Measurements from ENCODE around the gene CELSR1.
"Not testable (repeated sequence)": the region's sequence is repeated elsewhere in the genome, so short reads cannot be mapped to it uniquely, and the experiment has no call there.

The CELSR1 gene

DNA sequence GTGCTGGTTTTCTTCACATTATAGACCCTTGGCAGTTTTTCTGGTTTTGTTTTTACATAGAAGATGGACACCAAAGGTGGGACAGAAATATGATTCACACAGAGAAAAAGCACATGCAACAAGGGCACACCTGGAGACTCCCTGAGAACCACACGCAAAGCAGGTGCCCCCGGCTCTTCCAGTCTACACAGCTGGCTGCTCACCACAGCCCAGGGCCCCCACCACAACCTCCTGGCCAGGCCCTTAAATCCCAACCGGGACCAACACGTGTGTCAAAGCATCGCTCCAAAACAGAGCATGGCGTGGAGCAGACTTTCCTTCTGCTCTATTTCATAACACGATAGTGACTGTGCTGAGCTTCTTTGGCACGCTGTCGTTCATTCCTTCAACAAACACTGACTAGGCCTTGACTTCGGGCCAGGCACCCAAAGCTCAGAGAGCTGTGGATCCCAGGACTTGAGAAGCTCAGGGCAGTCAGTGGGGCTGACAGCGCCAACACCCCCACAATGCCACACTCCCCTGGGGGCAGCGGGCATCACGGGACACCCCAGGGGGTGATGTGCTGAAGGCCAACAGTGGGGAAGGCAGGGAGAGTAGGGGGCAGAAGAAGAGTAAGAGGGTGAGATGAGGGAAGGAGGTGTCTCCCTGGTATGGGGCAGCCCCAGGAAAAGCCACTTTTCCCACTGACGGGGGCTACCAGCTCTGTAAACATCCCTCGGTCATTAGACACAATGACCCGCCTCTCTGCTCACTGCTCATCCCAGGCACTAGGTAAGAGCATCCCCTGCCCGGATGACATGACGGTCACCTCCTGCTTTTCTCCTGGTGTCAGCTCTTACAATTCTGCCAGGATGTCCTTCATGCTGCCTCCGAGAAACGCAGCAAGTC, 26.0 kb downstream of the CELSR1 start:
- DNase-seq (ENCODE audit: low spot score), result no peak

DNA sequence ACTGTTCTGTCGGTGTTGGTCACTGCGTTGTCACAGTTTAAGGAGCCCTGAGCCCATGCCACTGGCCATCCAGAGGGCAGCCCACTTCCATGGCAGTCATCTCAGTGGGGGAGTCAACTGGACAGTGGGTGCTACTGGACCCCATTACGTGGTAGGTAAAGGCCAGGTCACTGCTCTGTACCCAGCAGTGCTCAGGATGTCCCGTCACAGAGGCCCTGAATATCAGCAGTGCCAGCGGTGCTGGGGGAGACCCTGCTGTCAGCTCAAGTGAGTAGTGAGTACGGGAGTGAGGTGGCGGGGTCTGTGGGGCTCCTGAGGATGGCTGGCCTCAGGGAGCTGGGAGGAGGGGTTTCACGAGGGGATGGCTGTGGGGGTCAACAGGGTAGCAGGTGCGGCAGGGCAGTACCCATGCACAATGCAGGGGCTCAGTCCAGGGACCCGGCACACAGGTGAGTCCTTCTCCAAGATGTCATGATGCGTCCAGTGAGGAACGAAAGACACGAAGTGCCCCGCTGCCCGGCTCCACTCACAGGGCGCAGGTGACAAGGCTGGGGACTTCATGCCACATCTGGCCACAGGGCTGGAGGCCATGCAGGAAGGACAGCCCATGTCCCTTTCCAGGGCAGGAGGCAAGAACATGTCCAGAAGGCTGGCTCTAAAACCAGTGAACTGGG, 27.9 kb downstream of the CELSR1 start:
- no peak for DNase-seq (ENCODE audit: low spot score)

DNA sequence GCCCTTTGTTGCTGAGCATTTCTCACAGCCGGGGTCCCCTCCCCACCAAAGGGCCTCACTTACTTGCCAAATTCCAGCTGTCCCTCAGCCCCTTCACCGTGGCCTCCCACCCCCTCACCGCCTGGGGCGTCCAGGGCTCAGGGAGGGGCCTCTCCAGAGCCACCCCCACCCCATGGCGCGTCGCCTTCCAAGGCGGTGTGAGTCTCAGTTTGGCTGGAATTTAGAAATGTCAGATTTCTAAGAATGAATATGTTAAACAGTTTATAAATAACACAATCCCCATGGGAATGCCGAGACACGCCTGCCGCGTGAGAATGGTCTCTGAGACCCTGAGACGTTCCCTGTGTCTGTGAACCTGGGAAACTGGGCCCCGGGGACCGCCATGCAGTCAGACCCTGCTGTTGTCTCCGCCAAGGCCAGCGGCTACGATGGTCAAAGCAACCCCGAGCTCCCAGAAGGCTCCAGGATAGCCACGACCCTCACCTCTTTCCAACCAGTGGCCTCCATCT, 28.9 kb downstream of the CELSR1 start:
- DNase-seq (ENCODE audit: low spot score), result no peak

- no peak for DNase-seq (ENCODE audit: low spot score)
These were observed 29.7 kb downstream of the CELSR1 start for GRCh38 chr22:46507451-46508425.

- DNase-seq (ENCODE audit: low spot score), result no peak
These were observed 32.8 kb downstream of the CELSR1 start for GRCh38 chr22:46504584-46504983.

DNA sequence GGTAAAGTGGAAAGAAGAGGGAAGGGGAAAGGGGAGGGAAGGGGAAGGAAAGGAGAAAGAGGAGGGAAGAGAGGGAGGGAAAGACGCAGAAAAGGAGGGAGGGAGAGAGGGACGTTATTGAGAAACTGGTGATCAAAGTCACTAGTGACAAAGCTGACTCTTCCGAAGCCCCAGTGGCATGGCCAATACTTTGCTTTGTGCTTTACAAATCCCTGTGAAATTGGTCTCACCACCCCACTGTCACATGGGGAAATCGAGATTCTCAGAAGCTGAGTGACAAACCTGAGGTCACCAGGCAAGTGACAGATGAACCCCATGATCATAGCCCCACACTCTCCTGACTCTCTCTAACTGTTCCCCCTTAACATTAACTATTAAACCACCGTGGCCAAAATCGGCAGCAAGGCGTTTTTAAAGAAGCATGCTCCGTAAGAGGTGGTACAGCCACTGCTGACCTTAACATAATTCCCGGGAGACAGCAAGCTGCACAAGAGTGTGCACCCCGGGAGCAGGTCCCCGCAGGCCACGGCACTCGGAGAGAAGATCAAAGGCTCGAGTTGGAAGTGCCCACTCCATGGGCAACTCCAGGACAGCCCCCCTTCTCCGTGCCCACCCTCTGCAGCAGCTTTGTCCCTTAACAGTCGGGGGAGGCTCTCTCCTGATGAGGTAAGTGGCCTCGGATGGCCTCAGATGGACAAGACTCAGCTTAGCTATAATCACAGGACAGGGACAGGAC, 34.8 kb downstream of the CELSR1 start:
- no peak for DNase-seq (ENCODE audit: low spot score)

DNA sequence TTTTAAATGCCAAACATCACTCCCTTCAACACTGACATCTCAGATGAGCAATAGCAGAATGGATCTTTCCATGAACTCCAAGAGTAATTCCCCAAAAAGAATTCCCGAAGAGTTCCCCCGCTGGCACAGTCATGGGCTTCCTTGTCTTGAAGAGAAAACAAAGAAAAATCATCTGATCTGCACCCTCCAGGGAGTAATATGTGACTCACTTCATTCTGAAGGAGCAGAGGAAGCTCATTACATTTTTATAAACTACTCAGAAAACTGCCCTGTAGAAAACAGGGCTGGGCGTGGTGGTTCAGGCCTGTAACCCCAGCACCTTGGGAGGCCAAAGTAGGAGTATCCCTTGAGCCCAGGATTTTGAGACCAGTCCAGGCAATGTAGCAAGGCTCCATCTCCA, 35.7 kb downstream of the CELSR1 start:
- DNase-seq (ENCODE audit: low spot score), result no peak

DNA sequence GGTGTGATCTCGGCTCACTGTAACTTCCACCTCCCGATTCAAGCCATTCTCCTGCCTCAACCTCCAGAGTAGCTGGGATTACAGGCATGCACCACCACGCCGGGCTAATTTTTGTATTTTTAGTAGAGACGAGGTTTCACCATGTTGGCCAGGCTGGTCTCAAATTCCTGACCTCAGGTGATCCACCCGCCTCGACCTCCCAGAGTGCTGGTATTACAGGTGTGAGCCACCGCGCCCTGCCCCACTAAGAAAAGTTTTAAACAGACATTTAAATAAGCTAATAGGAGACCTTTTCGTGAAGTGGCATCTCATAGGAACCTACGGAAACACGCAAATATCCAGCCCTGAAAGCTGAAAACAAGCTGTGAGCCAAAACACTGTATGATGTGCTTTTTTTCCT, 36.2 kb downstream of the CELSR1 start:
- not testable (repeated sequence) for DNase-seq (ENCODE audit: low spot score)

DNA sequence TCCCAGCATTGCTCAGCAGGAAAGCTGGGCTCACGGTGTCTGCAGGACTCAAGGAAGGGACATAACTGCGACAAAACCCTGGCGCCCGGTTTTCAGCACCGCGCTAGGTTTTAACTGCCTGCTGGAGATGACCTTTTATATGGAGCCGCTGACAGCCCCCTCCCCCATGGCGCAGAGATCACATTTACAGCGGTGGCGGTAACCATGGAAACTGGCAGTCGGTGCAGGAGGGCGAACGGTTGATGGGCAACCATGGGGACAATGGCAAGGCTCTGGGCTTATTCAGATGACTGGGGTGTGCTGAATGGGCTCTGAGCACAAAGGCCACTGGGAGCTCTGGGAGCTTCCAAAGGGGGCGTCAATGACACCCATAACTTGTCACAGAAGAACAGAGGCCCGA, 37.2 kb downstream of the CELSR1 start:
- DNase-seq (ENCODE audit: low spot score), result no peak

GRCh38 chr22:46499805-46500189, 37.6 kb downstream of the CELSR1 start:
- DNase-seq (ENCODE audit: low spot score), result no peak

DNA sequence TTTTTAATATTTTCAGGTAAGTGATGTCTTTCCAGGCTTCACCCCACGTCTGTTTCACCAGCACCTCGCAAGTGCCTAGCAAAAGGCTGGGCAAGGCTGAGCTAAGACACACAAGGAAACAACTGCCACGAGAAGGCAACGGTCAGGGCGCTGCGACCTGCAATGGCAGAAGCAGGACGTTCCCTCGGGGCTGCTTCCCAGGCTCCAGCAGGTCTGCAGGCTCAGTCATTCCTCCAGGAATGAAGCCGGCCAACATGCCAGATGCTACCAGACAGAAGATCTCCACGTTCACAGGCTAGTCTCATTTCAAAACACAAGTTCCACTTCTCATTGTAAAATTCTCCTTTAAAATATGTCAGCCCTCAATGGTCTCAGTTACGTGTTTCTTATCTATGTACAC, 45.5 kb downstream of the CELSR1 start:
- no peak for DNase-seq (ENCODE audit: low spot score)

DNA sequence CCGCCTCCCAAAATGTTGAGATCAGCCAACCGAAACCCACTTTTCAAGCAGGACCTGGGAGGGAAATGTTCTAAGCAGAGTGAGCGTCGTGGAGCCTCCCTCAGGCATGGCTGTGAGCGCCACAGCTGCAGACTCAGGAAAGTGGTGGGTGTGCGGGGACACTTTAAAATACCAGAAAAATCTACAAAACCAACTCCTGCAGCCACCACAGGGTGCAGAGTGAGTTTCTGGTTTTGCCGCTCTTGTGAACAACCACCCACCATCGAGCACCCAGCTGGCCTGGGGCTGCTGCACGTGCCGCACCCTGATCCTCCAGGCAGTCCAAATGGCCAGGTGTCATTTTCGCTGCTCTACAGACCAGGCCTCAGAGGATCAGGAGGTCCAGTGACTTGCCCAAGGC, 46.9 kb downstream of the CELSR1 start:
- no peak for DNase-seq (ENCODE audit: low spot score)

- no peak for DNase-seq (ENCODE audit: low spot score)
These were observed 50.3 kb downstream of the CELSR1 start for GRCh38 chr22:46486996-46487717.

DNA sequence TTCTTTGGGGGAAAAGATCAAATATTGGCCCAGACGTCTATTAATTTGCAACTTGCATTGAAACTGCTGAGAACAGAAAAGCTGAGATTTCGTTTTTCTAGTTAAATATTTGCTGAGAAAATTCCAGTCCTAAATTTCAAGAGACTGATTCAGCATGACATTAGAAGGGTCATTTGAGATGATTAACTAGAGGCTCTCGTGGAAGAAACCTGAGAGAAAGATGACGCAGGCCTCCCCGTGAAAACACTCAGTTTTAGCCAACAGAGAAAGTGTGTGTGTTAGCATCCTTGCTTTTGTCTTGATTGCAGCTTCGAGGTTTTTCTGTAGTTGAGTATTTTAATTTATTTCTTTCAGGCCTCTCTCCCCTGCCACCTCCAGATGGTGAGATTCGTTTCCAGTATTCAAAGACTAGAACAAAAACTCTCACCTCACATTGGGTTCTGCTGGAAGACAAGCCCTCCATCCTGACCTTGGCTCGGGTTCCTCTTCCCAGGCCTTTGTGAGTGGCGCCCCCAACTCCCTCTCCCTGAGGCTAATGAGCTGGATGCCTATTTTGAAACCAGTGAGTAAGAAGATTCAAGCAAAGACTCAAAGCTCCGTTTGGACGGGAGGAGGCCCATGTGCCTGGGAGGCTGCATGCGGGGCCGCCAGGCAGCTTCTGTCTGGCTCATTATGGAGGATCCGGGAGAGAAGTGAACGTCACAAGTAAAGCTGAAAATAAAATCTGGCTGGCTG, 52.4 kb downstream of the CELSR1 start:
- no peak for DNase-seq (ENCODE audit: low spot score)

- DNase-seq (ENCODE audit: low spot score), result no peak
These were observed 53.1 kb downstream of the CELSR1 start for GRCh38 chr22:46484156-46484860.

DNA sequence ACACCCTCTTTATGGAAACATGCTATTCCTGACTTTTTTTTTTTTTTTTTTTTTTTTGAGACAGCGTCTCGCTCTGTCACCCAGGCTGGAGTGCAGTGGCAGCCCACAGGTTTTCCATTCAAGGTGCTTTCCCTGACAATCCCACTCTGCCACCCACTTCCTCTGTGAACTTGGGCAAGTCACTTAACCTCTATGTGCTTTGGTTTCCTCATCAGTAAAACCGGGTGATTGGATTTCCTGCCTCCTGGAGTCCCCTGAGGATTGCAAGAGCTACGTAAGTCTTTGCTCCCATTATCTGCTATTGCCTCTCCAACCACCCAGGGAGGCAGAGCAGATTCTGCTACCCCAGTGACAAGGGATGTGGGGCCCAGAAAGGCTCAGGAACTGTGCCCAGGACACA, 54.1 kb downstream of the CELSR1 start:
- no peak for DNase-seq (ENCODE audit: low spot score)

DNA sequence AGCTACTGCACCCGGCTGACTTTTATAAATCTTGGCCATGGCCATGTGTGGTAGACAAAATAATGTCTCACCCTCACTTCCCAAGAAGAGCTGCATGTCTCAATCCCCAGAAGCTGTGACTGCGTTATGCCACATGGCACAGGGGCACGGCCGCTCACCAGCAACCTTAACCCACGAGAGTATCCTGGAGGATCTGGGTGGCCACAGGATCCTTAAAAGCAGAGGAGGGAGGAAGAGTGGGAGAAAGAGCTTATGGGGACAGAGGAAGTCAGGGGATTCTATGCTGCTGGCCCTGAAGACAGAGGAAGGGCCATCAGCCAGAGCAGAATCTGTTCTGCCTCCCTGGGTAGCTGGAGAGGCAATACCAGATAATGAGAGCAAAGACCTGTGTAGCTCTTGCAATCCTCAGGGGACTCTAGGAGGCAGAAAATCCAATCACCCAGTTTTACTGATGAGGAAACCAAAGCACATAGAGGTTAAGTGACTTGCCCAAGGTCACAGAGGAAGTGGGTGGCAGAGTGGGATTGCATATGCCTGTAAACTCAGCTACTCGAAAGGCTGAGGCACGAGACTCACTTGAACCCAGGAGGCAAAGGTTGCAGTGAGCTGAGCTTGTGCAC, 55.3 kb downstream of the CELSR1 start:
- DNase-seq (ENCODE audit: low spot score), result no peak

- DNase-seq (ENCODE audit: low spot score), result no peak
These were observed 56.0 kb downstream of the CELSR1 start for GRCh38 chr22:46481386-46481785.

GRCh38 chr22:46480396-46480795, 57.0 kb downstream of the CELSR1 start:
- DNase-seq (ENCODE audit: low spot score), result no peak

Measured in SW480 (cell line).